GM23338 (cell line): Measurements from ENCODE around the gene CHD1.

Experiments used
- CREB1 ChIP-seq: fragments of 250-450 bp; sonication (Bioruptor Pico); IDR thresholded peaks from 2 replicates; pipeline ENCODE4 v1.5.0; 2020; ENCODE audit warnings: low read depth, mild to moderate bottlenecking, moderate library complexity
- EZH2 ChIP-seq: fragments of 200-600 bp; sonication (generic); IDR thresholded peaks from one replicate; pipeline ENCODE4 v1.8.0; 2017; ENCODE audit warnings: antibody characterized with exemption, mild to moderate bottlenecking, low read depth; ENCODE audit not compliant: unreplicated experiment
- EZH2phosphoT487 ChIP-seq: fragments of 200-600 bp; sonication (generic); IDR thresholded peaks from one replicate; pipeline ENCODE4 v1.8.1; 2018; ENCODE audit warnings: antibody characterized with exemption; ENCODE audit not compliant: unreplicated experiment
- JUNB ChIP-seq: IDR thresholded peaks from one replicate; pipeline ENCODE4 v1.6.1; 2016; ENCODE audit warnings: antibody characterized with exemption; ENCODE audit not compliant: unreplicated experiment
- POLR2AphosphoS5 ChIP-seq: IDR thresholded peaks from 2 replicates; pipeline ENCODE4 v1.6.1; 2016; ENCODE audit warnings: antibody characterized with exemption, low read depth
- STAT1 ChIP-seq: IDR thresholded peaks from one replicate; pipeline ENCODE4 v1.6.1; 2016; ENCODE audit warnings: antibody characterized with exemption; ENCODE audit not compliant: unreplicated experiment
- ZNF114 ChIP-seq: fragments of 250-450 bp; sonication (Bioruptor Pico); IDR thresholded peaks from 2 replicates; pipeline ENCODE4 v1.5.0; 2020; ENCODE audit warnings: mild to moderate bottlenecking, moderate library complexity
- ZNF331 ChIP-seq: fragments of 250-450 bp; sonication (Bioruptor Pico); IDR thresholded peaks from 2 replicates; pipeline ENCODE4 v1.5.0; 2020; ENCODE audit warnings: low read depth, mild to moderate bottlenecking, moderate library complexity
- TF ChIP-seq, protein P1 (sequence below): IDR thresholded peaks from one replicate; pipeline ENCODE4 v1.6.1; 2018; ENCODE audit warnings: antibody characterized with exemption; ENCODE audit not compliant: unreplicated experiment
- TF ChIP-seq, protein P2 (sequence below), 2 experiments: fragments of 200-600 bp in 1 of 2; sonication (generic) in 1 of 2; conservative IDR thresholded peaks; 2 replicates each; pipeline versions ENCODE4 v1.5.1 to v1.6.1; 2016 to 2017; ENCODE audit warnings: antibody characterized with exemption in 2 of 2, low read depth in 2 of 2, mild to moderate bottlenecking in 2 of 2, moderate library complexity in 1 of 2
- TF ChIP-seq, protein P3 (sequence below): IDR thresholded peaks from 2 replicates; pipeline ENCODE4 v1.6.1; 2016; ENCODE audit warnings: antibody characterized with exemption

DNA sequence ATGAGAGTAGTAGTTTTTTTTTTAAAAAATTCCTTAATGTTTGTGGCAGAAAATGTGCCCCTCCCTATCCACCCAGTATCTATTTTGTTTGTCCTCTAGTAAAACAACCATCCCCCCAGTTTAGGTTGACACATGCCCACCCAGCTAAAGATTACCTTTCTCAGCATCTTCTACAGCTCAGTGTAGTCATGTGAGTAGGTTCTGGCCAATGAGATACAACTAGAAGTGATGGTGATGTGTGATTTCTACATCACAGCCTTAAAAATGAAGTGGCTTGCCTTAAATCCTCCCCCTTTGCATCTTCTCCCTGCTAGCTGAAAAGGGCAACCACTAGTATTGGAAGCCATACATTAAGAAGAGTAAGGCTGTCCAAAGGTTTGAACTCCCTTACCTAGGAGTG, 14.9 kb downstream of the CHD1 start:
- TF ChIP-seq, protein P1, sequence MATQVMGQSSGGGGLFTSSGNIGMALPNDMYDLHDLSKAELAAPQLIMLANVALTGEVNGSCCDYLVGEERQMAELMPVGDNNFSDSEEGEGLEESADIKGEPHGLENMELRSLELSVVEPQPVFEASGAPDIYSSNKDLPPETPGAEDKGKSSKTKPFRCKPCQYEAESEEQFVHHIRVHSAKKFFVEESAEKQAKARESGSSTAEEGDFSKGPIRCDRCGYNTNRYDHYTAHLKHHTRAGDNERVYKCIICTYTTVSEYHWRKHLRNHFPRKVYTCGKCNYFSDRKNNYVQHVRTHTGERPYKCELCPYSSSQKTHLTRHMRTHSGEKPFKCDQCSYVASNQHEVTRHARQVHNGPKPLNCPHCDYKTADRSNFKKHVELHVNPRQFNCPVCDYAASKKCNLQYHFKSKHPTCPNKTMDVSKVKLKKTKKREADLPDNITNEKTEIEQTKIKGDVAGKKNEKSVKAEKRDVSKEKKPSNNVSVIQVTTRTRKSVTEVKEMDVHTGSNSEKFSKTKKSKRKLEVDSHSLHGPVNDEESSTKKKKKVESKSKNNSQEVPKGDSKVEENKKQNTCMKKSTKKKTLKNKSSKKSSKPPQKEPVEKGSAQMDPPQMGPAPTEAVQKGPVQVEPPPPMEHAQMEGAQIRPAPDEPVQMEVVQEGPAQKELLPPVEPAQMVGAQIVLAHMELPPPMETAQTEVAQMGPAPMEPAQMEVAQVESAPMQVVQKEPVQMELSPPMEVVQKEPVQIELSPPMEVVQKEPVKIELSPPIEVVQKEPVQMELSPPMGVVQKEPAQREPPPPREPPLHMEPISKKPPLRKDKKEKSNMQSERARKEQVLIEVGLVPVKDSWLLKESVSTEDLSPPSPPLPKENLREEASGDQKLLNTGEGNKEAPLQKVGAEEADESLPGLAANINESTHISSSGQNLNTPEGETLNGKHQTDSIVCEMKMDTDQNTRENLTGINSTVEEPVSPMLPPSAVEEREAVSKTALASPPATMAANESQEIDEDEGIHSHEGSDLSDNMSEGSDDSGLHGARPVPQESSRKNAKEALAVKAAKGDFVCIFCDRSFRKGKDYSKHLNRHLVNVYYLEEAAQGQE: no peak
- TF ChIP-seq, protein P2, sequence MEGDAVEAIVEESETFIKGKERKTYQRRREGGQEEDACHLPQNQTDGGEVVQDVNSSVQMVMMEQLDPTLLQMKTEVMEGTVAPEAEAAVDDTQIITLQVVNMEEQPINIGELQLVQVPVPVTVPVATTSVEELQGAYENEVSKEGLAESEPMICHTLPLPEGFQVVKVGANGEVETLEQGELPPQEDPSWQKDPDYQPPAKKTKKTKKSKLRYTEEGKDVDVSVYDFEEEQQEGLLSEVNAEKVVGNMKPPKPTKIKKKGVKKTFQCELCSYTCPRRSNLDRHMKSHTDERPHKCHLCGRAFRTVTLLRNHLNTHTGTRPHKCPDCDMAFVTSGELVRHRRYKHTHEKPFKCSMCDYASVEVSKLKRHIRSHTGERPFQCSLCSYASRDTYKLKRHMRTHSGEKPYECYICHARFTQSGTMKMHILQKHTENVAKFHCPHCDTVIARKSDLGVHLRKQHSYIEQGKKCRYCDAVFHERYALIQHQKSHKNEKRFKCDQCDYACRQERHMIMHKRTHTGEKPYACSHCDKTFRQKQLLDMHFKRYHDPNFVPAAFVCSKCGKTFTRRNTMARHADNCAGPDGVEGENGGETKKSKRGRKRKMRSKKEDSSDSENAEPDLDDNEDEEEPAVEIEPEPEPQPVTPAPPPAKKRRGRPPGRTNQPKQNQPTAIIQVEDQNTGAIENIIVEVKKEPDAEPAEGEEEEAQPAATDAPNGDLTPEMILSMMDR (conservative IDR thresholded peaks at IDR 0.05; ENCODE audit: low read depth in 2 of 2): no peak
- TF ChIP-seq POLR2AphosphoS5 (no peak), EZH2phosphoT487 (no peak), ZNF114 (CRISPR knock-in tag) (no peak), EZH2 (no peak), CREB1 (no peak), ZNF331 (CRISPR knock-in tag) (no peak), STAT1 (no peak), JUNB (no peak)
- TF ChIP-seq, protein P3, sequence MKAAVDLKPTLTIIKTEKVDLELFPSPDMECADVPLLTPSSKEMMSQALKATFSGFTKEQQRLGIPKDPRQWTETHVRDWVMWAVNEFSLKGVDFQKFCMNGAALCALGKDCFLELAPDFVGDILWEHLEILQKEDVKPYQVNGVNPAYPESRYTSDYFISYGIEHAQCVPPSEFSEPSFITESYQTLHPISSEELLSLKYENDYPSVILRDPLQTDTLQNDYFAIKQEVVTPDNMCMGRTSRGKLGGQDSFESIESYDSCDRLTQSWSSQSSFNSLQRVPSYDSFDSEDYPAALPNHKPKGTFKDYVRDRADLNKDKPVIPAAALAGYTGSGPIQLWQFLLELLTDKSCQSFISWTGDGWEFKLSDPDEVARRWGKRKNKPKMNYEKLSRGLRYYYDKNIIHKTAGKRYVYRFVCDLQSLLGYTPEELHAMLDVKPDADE: no peak
